ENCODE data around the gene ADRB2.
A peak's percentile ranks its signal among the peaks of the same experiment; 100 is the strongest.

The ADRB2 gene

GRCh38 chr5:148831590-148832565, 5.5 kb downstream of the ADRB2 start:
- DNase-seq = no peak

DNA sequence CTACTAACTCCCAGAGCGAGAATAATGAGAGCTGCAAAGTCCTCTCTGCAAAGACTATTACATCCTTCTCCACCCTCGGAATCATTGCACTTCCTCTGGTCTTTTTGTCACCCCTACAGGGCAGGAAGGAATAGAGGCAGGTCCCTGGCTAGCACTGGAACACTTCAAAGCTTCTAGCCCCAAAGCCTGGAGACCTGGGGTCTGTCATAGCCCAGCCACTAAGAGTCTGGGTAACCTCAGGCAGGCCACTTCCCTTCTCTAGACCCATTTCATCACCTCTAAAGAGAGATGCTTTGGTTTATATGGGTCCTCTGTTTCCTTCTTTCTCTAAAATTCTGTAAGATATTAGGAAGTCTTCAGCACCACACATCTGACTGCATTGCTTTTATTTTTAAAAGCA, 6.7 kb downstream of the ADRB2 start:
- no peak for DNase-seq

DNA sequence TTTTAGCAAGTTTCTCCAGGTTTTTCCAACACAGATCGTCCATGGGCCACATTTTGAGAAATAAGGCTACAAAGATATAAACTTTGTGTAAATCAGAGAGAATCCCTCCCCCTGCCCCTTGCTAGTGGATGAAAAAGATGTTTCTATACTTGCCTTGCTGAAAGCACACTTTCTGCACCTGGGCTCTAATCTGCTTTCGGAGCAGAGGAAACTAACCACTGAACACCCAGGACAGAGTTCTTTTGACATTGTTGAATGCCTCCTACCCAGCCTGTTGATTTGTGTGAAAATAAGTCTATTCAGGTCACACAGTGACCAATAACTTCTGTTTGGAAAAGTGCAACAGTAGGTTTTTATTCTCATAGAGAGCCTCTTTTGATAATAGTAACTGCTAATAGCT, 7.5 kb downstream of the ADRB2 start:
- no peak for DNase-seq

DNA sequence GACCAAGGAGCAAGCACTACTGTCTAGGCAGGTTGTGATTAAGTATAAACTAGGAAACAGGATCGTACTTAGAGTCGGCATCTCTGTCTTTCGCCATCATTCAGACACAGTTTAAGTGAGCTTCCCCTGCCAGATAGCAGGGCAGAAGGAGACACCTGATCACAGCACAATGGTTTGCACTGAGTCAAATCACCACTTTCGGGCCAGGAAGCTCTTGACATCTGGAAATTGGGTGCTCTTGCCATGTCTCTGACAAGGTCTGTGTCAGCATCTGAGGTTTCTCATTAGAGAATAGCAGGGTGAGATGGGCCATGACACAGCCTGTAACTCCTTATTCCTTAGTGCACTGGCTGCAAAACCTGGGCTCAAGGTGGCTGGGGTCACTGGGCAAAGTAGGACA, 8.3 kb downstream of the ADRB2 start:
- DNase-seq = no peak

DNA sequence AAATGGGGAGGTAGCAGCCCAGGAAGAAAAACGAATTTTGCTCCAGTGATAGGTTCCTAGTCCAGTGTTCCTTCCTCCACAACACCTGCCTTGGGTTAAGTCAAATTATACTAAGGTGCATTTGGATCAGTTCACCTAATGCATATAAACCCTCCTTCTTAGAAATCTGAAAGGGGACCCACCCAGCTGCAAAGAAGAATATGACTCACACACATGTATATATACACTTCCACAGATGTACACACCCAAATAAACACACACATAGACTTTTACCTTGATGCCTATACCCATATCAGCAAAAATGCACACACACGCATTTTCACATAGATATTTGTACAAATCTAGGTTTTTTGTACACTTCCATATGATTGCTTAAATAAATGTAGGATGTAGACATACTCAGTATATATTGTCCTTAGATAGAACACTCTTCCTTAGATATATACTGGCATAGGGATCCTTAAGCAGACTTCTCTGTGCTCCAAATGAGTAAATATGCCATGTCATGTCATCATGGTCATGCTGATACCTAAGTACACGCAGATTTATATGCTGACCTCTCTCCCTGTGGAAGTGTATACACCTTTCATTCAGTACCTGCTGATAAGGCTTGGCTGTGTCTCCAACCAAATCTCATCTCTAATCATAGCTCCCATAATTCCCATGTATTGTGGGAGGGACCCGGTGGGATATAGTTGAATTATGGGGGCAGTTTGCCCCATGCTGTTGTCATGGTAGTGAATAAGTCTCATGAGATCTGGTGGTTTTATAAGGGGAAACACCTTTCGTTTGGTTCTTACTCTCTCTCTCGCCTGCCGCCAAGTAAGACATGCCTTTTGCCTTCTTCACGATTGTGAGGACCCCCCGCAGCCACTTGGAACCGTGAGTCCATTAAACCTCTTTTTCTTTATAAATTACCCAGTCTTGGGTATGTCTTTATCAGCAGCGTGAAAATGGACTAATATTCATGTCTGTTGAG, 10.2 kb downstream of the ADRB2 start:
- peak; percentile 45 for DNase-seq

- DNase-seq = no peak
Measured at GRCh38 chr5:148837383-148837782, 11.0 kb downstream of the ADRB2 start.

GRCh38 chr5:148838357-148838756, 11.9 kb downstream of the ADRB2 start:
- no peak for DNase-seq

DNA sequence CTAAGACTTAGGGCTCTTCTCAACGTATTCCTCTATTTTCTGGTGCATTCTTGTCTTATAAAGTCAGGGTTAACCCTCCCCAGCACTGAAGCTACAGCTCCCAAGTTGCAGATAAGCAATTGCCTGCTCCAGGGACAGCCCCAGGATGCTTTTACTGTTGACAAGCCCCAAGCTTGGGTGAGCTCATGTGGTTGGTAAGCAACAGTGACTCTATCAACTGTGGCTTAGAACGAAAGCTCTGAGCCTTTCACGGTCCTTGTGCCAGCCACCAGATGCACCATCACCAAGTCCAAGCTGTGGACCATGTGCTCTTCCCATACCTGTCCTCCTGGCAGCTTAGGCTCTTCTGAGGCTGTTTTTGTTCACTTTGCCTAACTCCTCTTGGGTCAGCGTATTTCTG, 13.5 kb downstream of the ADRB2 start:
- DNase-seq = no peak

DNA sequence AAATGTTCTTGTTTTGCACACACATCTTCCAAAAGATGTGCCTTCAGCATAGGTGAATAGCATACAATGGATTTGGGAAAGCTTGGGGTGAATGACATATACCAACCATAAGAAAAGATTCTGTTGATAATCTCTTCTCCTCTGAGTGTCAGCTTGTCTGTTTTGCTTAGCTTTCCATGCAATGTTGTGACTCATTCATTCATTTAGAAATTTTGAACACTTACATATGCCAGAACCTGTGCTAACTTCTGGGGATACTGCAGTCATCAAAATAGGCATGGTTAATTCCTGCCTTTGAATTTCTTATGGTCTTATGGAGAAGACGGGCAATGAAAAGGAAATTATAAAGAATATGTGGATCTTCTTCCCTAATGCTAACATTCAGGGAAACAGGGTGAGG, 14.1 kb downstream of the ADRB2 start:
- DNase-seq = no peak

GRCh38 chr5:148841519-148841918, 15.1 kb downstream of the ADRB2 start:
- peak; percentile 15 for DNase-seq

GRCh38 chr5:148842161-148842560, 15.8 kb downstream of the ADRB2 start:
- DNase-seq = no peak

DNA sequence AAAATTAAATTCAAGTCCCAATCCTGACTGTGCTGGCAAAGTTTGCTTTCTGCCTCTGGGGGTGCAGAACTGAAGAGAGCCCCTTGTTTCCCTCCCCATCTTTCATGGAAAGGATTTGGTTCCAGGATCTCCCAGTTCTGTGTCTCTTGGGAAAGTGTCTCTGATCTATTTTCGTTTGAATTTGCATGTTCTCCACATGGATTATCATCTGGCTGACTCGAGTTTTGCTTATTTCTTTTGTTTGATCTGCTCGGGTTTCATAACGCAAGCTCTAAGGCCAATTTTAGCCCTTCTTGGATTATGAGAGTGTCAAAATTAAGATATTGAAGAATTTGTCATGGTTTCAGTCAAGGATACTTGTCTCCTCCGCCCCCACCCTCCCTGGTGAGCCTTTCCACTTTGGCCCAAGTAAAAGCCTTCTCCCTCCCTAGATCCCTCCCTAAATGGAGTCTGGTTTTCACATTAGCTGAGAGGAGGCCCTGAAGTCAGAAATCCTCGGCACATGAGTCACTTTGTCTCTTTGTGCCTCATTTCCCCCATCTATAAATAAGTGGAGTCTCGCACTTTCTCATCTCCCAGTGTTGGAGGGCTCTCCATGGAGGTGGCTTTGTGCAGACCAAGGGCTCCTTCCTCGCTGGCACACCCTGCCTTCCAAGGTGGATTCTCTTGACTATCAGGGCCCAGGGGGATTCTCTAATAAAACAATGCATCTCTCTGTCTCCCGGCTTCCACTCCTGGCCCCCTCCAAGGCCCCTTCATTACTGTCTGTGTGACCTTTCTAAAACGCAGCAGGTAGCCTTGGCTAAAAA, 17.3 kb downstream of the ADRB2 start:
- DNase-seq = no peak

- no peak for DNase-seq
Measured at GRCh38 chr5:148844433-148845280, 18.2 kb downstream of the ADRB2 start.

DNA sequence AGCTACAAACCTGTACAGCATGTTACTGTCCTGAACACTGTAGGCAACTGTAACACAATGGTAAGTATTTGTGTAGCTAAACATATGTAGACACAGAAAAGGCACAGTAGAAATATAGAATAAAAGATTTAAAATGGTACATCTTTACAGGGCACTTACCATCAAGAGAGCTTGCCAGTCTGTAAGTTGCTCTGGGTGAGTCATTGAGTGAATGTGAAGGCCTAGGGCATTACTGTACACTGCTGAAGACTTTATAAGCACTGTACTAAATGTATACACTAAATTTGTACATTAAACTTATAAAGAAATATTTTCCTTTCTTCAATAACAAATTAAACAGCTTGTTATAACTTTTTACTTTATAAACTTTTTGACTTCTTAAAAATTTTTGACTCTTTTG, 20.5 kb downstream of the ADRB2 start:
- no peak for DNase-seq

GRCh38 chr5:148847456-148847855, 21.0 kb downstream of the ADRB2 start:
- no peak for DNase-seq

- no peak for DNase-seq
Measured at GRCh38 chr5:148848393-148849031, 22.1 kb downstream of the ADRB2 start.

DNA sequence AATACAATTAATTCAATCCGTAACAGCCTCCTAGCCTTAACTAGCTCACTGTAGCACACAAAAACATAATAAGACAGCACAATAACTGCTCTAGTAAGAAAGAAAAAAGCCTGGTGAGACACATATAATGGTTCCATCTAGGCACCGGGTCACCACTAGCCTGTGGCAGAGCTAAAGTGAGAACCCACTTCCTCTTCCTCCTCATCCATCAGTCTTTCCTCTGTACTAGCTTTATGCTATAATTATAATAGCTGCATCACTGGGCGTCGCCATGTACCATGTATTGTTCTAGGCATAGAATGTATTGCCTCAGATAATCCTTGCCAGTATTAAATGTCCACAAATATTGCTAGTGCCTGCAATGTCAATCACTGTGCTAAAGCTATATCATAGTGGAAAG, 23.1 kb downstream of the ADRB2 start:
- no peak for DNase-seq

DNA sequence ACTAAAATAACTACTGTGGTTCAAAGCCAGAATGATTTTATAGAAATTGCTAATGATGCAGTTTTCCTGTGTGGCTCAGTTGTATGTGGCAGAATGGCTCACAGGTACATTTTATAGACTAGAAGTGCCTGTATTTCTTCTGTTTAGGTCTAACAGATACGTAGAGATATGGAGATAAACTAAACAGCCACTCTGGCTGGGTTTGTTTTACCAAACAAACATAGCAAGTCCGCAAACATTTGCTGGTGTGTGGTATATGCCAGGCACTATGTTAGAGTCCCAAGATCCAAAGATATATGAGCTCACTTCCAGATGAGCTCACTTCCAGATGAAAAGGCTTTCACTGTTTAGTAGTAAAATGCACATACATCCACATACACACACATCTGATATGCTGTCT, 24.4 kb downstream of the ADRB2 start:
- no peak for DNase-seq

DNA sequence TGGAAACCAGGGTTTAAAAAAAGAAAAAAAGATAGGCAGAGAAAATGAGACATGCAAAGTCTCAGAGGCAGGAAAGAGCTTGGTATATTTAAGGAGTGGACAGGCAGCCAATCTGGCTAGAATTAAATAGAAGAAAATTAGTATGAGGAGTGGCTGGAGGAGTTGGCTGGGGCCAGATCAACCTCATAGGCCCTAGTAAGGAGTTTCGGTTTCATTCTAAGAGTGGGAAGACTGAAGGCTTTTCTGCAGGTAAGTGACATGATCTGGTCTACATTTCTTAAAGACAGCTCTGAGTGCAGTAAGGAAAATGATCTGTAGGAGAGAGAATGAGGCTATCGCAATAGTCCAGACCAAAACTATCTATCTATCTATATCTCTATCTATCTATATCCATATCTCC, 27.5 kb downstream of the ADRB2 start:
- DNase-seq = no peak

GRCh38 chr5:148855249-148856008, 29.0 kb downstream of the ADRB2 start:
- DNase-seq = no peak

- no peak for DNase-seq
Measured at GRCh38 chr5:148856009-148856367, 29.6 kb downstream of the ADRB2 start.

All from DMS53 (cell line).